Measurements from ENCODE around the gene FGFBP2.

FGFBP2 gene

GRCh38 chr4:15963001-15963451 is at the start of gene FGFBP2:
Gene FGFBP2 (minus strand): TSS chr4:15963175. CDS start chr4:15963129, 46 bp downstream.
- DNase-seq (ENCODE audit: low spot score): peak; percentile 48

GRCh38 chr4:16011173-16011572 is 48.2 kb upstream of the FGFBP2 start:
- no peak for DNase-seq (ENCODE audit: low spot score)

DNA sequence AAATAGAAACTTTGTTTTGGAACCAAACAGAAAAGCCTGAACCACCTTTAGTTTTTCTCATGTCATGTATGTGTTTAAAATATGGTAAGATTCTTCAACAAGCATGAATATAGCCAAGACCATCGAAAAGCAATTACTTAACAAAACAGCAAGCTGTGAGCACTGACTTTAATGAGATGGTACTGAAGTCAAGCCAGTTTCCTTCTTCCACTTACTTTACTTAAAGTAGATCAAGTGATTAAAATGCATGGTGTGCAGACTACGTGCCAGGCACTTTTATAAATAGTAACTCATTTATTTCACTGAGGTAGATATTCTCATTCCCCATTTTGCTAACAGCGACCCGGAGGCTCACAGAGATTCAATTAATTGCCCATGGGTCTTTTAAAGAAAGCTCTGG is 46.2 kb upstream of the FGFBP2 start:
- no peak for DNase-seq (ENCODE audit: low spot score)

- DNase-seq (ENCODE audit: low spot score): no peak
Measured at GRCh38 chr4:16007471-16008095, 44.6 kb upstream of the FGFBP2 start.

- no peak for DNase-seq (ENCODE audit: low spot score)
Measured at GRCh38 chr4:16006771-16007446, 43.9 kb upstream of the FGFBP2 start.

DNA sequence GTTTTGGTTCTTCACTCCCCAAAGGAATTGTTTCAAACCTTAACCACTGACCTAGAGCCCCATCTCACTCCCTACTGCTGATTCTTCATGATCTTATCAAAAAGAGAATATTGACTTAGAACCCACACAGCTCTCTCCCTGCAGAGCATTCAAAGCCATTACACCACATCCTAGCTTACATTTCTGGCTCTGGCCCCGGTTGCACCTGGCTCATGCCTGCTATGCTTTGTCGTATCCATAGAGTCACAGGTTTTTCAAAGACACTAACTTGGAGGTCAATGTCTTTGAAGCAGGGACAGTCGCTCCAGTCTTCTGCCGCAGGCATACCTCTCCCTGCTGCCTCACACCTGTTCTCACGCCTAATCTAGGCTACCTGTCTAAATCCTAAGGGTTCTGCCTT is 42.7 kb upstream of the FGFBP2 start:
- DNase-seq (ENCODE audit: low spot score): no peak

GRCh38 chr4:16001484-16001858 is 38.5 kb upstream of the FGFBP2 start:
- peak; percentile 82 for DNase-seq (ENCODE audit: low spot score)

GRCh38 chr4:16000708-16001483 is 37.9 kb upstream of the FGFBP2 start:
- DNase-seq (ENCODE audit: low spot score): no peak

DNA sequence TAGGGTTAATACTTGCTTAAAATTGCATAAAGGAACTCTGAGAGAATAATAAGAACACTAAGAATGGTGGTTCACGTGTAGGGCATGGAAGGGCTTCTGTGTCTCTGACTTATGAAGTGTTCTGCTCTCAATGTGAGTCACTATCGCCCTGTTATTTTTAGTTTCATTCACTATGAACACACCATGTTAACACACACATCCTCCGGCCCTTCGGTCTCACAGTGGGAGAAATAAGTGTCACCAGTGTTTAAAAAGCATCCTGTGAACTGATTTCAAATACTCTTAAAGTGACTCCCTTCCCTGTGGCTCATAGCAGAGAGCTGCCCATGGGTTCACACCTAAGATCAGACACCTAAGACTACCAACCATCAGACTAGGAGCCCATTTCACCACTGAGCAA is 33.8 kb upstream of the FGFBP2 start:
- no peak for DNase-seq (ENCODE audit: low spot score)

- DNase-seq (ENCODE audit: low spot score): no peak
Measured at GRCh38 chr4:15995826-15996225, 32.9 kb upstream of the FGFBP2 start.

GRCh38 chr4:15992167-15992485 is 29.2 kb upstream of the FGFBP2 start:
- no peak for DNase-seq (ENCODE audit: low spot score)

- DNase-seq (ENCODE audit: low spot score): no peak
Measured at GRCh38 chr4:15990570-15991285, 27.8 kb upstream of the FGFBP2 start.

GRCh38 chr4:15989424-15989823 is 26.4 kb upstream of the FGFBP2 start:
- DNase-seq (ENCODE audit: low spot score): no peak

GRCh38 chr4:15988222-15988621 is 25.2 kb upstream of the FGFBP2 start:
- no peak for DNase-seq (ENCODE audit: low spot score)

- no peak for DNase-seq (ENCODE audit: low spot score)
Measured at GRCh38 chr4:15986907-15987306, 23.9 kb upstream of the FGFBP2 start.

DNA sequence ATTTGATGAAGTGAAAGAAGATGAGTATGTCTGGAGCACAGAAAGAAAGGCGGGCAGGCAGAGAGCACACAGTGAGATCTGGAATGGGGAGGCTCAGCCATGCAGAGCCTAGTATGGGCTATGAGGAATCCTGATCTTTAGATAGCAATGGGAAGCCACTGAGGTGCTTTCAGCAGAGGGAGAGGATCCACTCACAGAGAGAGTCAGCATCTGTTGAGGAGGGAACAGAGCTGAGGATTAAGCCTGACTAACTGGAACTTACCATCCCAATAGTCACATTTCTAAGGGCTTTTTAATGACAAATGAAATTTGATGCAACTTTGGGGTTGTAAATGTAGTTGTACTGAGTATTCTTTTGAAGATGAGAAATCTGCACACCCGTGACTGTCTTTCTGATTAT is 20.6 kb upstream of the FGFBP2 start:
- no peak for DNase-seq (ENCODE audit: low spot score)

DNA sequence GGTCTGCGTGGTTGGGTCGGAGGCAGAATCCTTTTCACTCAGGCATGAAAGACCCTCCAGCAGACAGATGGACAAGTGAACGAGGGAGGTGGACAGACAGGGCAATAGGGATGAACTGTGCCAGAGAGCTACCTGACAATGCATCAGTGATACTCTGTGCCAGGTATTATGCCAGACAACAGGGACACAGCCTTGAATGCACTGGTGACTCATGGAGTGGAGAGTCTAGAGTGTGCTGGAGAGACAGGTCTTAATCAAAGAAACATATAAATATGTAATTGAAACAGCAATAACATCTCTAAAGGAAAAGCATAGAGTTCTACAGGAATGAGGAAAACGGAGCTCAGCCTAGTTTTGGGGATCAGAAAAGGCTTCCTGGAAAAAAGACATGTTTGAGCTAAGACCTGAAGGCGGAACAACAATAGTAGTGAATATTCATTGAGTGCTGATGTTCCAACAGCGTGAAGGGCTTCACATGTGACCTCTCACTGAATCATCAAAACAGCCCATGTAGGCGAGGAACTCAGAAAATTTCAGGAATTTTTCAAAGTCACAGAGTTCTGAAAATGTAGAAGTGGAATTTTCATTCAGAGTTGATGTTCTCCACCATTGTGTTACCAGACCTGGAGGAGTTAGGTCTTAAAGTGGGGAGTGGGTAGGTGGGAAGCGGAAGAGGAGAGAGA is 20.0 kb upstream of the FGFBP2 start:
- DNase-seq (ENCODE audit: low spot score): no peak

DNA sequence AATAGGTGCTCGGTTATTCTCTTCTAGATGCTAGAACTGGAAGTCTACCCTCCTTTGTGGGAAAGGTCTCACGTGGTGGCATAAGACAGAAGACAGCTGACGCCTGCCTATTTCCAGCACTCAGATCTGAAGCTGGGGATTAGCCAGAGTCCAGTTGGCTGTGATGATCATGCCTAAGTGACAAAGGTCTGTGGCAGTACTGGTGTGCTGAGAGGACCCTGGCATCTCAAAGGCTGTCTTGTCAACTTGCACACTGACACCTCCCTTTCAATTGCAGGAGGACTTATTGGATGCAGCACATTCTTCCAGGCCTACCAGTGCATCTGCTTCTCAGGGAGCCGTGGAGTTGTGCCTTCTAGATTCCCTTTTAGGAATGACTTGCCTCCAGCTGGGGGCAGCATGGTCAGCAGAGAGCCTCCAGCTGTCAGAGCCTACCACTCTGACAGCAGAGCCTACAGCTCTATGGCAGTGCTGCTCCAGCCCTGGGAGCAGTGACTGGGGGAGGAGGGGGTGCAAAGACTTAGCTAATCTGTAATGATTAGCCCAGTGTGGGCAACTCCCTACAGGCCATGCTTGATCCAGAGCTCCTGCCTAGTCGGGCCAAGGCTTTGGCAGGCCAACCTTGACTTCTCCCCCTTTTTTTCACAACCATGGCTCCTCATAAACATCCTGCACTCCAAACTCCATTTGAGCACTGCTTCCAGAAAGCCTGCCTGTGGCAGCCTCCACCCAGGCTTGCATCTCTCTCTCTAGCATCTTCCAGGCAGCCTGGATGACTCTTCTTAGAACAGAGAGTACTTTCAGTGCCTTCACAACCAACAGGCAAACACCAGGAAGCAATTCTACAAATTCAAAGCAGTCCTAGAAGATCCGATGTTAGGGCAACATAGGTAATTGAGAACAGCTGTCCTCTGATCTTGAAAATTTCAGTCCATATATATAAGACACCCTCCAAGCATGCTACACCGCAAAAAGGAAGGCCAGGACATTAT is 13.8 kb upstream of the FGFBP2 start:
- no peak for DNase-seq (ENCODE audit: low spot score)

- no peak for DNase-seq (ENCODE audit: low spot score)
Measured at GRCh38 chr4:15971068-15971801, 8.3 kb upstream of the FGFBP2 start.
